Type B pancreatic cell (in vitro differentiated cells): Measurements from ENCODE around the gene AGPAT3. TPM values are rescaled to one million over a fixed set of nuclear protein-coding genes. Genes with fewer than 3 reads are reported as not detected.

Experiments used
- DNase-seq: peaks from one replicate; pipeline ENCODE4 v3.0.0; 2021; ENCODE audit warnings: mixed read lengths; ENCODE audit not compliant: unreplicated experiment; ENCODE audit errors: extremely low spot score
- H3K27ac Mint-ChIP-seq: 2 replicates; pipeline ENCODE4 v1.8.0; 2021; ENCODE audit warnings: mild to moderate bottlenecking, mixed read lengths
- H3K27me3 Mint-ChIP-seq: 2 replicates; pipeline ENCODE4 v1.8.0; 2021; ENCODE audit warnings: mixed read lengths
- H3K36me3 Mint-ChIP-seq: 2 replicates; pipeline ENCODE4 v1.8.0; 2021; ENCODE audit warnings: mixed read lengths
- H3K4me1 Mint-ChIP-seq: one replicate; pipeline ENCODE4 v1.8.0; 2021; ENCODE audit warnings: mixed read lengths; ENCODE audit not compliant: unreplicated experiment
- H3K4me3 Mint-ChIP-seq: 2 replicates; pipeline ENCODE4 v1.8.0; 2021; ENCODE audit warnings: mild to moderate bottlenecking, mixed read lengths
- H3K9me3 Mint-ChIP-seq: 2 replicates; pipeline ENCODE4 v1.8.0; 2021; ENCODE audit warnings: mixed read lengths
- total RNA-seq: library from RNA; stranded (reverse); gene quantifications from 2 replicates; pipeline ENCODE4 v1.2.1, GENCODE V29; 2021; ENCODE audit warnings: low replicate concordance
- TF ChIP-seq, protein P1 (sequence below): fragments of 200-600 bp; sonication (generic); conservative IDR thresholded peaks from 2 replicates; pipeline ENCODE4 v1.5.0; 2021; ENCODE audit warnings: antibody characterized with exemption, mild to moderate bottlenecking

Gene AGPAT3
- total RNA-seq, 1 donor from 2014 or later, result 59.2 TPM

DNA sequence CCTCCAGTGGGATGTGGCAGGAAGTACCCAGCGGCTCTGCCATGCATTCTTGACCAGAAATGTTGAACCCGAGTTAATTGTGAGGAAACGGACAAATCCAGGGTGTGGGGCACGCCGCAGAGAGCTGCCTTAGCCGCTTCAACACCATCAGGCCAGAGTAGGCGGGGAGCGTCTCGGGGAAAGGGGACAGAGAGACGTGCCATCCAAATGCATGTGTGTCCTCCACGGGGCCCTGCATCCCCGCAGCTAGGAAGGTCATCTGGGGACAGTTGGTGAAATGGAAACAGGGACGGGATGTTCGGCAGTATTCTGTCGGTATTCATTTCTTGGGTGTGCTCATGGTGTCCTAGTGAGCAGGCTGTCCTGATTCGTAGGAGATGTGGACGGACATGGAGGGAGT is 88.0 kb downstream of the AGPAT3 start:
- Mint-ChIP-seq H3K27me3 (no peaks in the 10 kb centered on the region), H3K36me3 (peaks cover 10% of the 10 kb centered on the region), H3K4me3 (no peak overlapping the region), H3K4me1 (peaks cover 25% of the 10 kb centered on the region), H3K27ac (no peak overlapping the region), H3K9me3 (peaks cover 4% of the 10 kb centered on the region)
- TF ChIP-seq, protein P1, sequence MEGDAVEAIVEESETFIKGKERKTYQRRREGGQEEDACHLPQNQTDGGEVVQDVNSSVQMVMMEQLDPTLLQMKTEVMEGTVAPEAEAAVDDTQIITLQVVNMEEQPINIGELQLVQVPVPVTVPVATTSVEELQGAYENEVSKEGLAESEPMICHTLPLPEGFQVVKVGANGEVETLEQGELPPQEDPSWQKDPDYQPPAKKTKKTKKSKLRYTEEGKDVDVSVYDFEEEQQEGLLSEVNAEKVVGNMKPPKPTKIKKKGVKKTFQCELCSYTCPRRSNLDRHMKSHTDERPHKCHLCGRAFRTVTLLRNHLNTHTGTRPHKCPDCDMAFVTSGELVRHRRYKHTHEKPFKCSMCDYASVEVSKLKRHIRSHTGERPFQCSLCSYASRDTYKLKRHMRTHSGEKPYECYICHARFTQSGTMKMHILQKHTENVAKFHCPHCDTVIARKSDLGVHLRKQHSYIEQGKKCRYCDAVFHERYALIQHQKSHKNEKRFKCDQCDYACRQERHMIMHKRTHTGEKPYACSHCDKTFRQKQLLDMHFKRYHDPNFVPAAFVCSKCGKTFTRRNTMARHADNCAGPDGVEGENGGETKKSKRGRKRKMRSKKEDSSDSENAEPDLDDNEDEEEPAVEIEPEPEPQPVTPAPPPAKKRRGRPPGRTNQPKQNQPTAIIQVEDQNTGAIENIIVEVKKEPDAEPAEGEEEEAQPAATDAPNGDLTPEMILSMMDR, result no peak
- no peak for DNase-seq

DNA sequence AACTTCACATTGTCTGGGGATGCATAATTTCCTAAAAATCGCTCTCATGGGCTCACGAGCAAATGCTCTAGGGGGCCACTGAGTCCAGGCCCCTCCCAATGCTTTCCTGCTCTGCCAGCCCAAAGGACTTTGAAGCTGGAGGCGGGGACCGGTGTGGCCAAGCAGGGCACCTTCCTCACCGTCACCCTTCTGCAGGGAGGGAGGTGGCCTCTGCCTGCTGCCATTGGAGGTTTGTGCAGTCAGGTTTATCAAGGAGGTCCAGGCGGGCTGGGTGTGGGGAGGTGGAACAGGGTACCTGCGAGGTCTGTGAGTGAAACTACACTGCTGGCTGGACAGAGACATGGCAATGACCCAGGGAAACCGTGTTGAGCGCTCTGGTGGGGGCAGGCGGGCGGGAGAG is 89.0 kb downstream of the AGPAT3 start:
- H3K36me3 Mint-ChIP-seq, result peaks cover 3% of the 10 kb centered on the region
- no peak overlapping the region for H3K27ac Mint-ChIP-seq
- no peak overlapping the region for H3K4me3 Mint-ChIP-seq
- no peaks in the 10 kb centered on the region for H3K27me3 Mint-ChIP-seq
- DNase-seq, result no peak
- TF ChIP-seq, protein P1, result no peak
- peaks cover 25% of the 10 kb centered on the region for H3K4me1 Mint-ChIP-seq
- peaks cover 4% of the 10 kb centered on the region for H3K9me3 Mint-ChIP-seq

DNA sequence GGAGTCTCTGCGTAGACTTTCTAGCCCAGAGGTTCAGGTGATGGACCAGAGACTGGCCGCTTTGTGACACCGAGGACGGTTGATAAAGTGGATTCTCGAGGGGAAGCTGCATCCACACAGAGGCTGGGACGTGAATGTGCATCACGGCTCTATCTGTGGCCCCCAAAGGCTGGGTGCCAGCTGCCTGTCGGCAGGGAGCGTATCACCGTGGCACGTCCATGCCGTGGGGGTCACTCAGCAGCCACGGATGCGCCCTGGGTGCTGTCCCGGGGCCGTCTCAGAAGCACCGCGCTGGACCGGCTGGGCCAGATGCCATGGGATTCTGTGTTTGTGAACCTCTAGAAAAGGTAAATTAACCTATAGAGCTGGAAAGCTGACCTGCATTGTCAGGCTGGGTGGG is 89.9 kb downstream of the AGPAT3 start:
- Mint-ChIP-seq H3K4me3 (no peak overlapping the region), H3K4me1 (peaks cover 23% of the 10 kb centered on the region), H3K9me3 (no peaks in the 10 kb centered on the region), H3K27ac (no peak overlapping the region), H3K27me3 (no peaks in the 10 kb centered on the region), H3K36me3 (no peaks in the 10 kb centered on the region)
- TF ChIP-seq, protein P1, result no peak
- no peak for DNase-seq

DNA sequence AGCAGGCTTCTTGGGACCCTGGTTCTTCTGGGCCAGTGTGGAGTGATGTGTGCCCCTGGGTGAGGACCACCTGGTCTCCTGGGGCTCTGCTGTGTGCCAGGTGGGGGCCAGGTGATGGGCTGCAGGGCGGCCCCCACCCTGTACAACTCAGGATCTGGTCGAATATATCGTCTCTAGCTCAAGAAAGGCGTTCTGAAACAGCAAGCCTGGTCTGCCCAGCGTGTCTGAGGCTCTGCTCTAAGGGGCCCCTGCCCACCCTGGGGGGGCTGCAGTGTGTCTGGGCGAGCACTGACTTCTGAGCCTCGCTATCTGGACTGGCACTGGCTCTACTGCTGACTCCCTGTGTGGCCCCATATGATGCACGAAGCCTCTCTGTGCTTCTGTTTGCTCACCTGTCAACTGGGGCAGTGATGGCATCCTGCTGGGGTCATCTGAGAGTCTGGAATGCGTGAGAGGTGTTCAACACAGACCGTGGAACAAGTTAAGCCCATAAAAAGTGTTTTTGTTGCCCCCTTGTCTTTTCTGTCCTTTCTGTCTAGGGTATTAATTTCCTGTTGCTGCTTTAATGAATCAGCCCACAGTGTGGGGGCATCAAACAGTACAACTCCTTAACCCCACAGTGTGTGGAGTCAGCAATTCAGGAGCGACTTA is 91.1 kb downstream of the AGPAT3 start:
- TF ChIP-seq, protein P1, result no peak
- Mint-ChIP-seq H3K27ac (peak overlapping the region; percentile 62), H3K9me3 (no peaks in the 10 kb centered on the region), H3K27me3 (no peaks in the 10 kb centered on the region), H3K4me1 (peaks cover 18% of the 10 kb centered on the region), H3K36me3 (peaks cover 9% of the 10 kb centered on the region), H3K4me3 (peak overlapping the region; percentile 69)
- no peak for DNase-seq

DNA sequence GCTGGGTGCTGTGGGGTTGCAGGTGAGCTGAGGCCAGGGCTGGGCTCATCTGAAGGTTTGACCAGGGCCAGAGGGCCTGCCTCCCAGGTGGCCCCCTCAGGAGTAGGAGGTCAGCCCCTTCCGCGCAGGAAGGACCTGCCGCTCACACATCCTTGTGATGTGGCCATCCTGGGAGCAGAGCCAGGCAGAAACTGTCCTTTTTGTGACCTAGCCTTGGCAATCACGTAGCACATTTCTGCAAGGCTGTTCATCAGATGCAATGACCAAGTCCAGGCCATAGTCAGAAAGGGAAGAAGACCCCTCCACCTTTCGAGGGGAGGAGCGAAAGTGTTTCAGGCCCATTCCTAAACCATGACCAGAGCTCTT is 91.6 kb downstream of the AGPAT3 start:
- no peak for DNase-seq
- Mint-ChIP-seq H3K4me1 (peaks cover 20% of the 10 kb centered on the region), H3K4me3 (peak overlapping the region; percentile 69), H3K27me3 (no peaks in the 10 kb centered on the region), H3K36me3 (peaks cover 14% of the 10 kb centered on the region), H3K27ac (peak overlapping the region; percentile 62), H3K9me3 (no peaks in the 10 kb centered on the region)
- TF ChIP-seq, protein P1, result no peak
